Activated T-helper 1 cell treated with anti-CD3 and anti-CD28 coated beads, Interleukin-12 subunit alpha, Interleukin-12 subunit beta, Interleukin-2, Interleukin-4 antibody, amounts not matched to agents 30 ng/mL and 10 ng/mL and 1 ng/mL, durations not matched to agents 14 hours and 24 hours and 36 hours (primary cell): Measurements from ENCODE around the gene CYP8B1. TPM values are rescaled to one million over a fixed set of nuclear protein-coding genes. Genes with fewer than 3 reads are reported as not detected.

Source experiments
- DNase-seq: peaks from one replicate; pipeline ENCODE4 v3.0.0; 2021; ENCODE audit warnings: low spot score
- H3K27ac Mint-ChIP-seq: one replicate; pipeline ENCODE4 v1.8.0; 2021; ENCODE audit warnings: mild to moderate bottlenecking, mixed read lengths
- H3K27me3 Mint-ChIP-seq: one replicate; pipeline ENCODE4 v1.8.0; 2022; ENCODE audit warnings: mild to moderate bottlenecking, moderate library complexity, mixed read lengths; ENCODE audit not compliant: insufficient read depth
- H3K36me3 Mint-ChIP-seq: one replicate; pipeline ENCODE4 v1.8.0; 2021; ENCODE audit warnings: low read depth, mixed read lengths
- H3K4me1 Mint-ChIP-seq: one replicate; pipeline ENCODE4 v1.8.0; 2021; ENCODE audit warnings: low read depth, mixed read lengths
- H3K4me3 Mint-ChIP-seq: one replicate; pipeline ENCODE4 v1.8.0; 2021; ENCODE audit warnings: mild to moderate bottlenecking, moderate library complexity, mixed read lengths
- H3K9me3 Mint-ChIP-seq: one replicate; pipeline ENCODE4 v1.8.0; 2021; ENCODE audit warnings: mixed read lengths
- intact Hi-C: fragments of 100-400 bp; cut with micrococcal nuclease; formaldehyde crosslinking; loops from one replicate; pipeline ENCODE4 v1.15.1; 2024
- total RNA-seq: library from RNA; stranded (reverse); gene quantifications from 2 replicates; pipeline ENCODE4 v1.2.3, GENCODE V29; 2022

The CYP8B1 gene
- total RNA-seq, 1 donor from 2014 or later = not detected

DNA sequence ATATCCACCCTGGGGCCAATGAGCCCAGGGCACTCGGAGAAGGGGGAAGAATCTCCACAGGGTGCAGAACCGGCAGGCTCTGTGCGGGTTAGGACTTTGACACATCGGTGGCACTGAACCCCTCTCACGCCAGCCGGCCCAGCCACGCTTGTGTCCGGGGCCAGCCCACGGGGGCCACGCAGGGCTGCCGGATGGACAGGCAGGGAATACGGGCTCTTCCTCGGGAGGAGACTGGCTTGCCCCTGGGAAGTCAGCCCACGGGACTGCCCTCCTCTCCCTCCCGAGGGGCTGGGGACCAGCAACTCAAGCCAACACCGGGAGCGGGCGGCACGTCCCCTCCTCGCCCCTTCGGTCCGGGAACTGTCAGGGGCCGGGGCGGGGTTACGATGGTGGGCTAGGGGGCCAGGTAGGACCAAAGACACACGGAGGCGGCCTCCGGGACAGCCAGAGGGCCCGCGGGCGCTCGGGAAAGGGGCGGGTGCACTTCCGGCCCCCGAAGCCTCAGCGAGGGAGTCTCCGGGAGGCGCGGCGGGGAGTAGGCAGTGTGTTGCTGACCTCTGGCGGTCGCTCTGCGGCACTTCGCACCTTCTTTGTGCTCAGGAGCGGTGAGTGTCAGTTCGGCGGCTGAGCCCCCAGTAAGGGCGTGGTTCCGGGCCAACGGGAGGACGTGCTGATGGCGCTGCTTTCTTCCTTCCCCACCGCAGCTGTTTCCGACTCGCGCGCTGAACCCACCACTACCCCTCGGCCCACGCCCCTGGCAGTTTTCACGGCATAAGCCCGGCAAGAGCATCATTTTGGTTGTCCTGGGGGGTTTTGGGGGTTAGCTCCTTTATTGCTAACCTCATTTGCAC is 5.1 kb upstream of the CYP8B1 start:
- H3K27me3 Mint-ChIP-seq = peaks cover 2% of the 10 kb centered on the region

DNA sequence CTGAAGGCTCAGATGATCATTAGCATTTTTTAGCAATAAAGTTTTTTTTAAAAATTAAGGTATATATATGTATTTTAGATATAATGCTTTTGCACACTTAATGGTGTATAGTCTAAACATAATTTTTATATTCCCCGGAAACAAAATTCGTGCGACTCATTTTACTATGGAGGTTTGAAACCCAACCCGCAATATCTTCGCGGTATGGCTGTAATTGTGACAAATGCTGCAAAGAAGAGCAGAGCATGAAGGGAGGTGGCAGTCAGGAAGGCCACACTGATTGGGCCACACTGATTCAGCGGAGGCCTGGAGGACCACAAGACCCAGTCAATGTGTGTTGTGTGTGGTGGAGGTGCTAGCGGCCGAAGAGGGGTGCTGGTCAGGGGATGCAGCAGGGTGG is 4.5 kb upstream of the CYP8B1 start:
- H3K27ac Mint-ChIP-seq = peak overlapping the region; percentile 6
- H3K4me1 Mint-ChIP-seq = peaks cover 16% of the 10 kb centered on the region
- no peaks in the 10 kb centered on the region for H3K9me3 Mint-ChIP-seq
- intact Hi-C loops = loop anchor here (2.0 to 10.0 kb wide), 3 partner anchors 107 to 635 kb away; partner anchors contain the start of genes CCDC13 and SNRK
- no peak for DNase-seq
- peaks cover 2% of the 10 kb centered on the region for H3K27me3 Mint-ChIP-seq
- H3K4me3 Mint-ChIP-seq = peak overlapping the region; percentile 82
- no peaks in the 10 kb centered on the region for H3K36me3 Mint-ChIP-seq

More for the DNA sequence above, 5.1 kb upstream of the CYP8B1 start:
- intact Hi-C loops = loop anchor here (1.0 to 10.0 kb wide), 10 partner anchors 50 to 741 kb away; partner anchors contain the start of genes ANO10, CCDC13, HIGD1A and SNRK
- Mint-ChIP-seq H3K4me1 (peaks cover 16% of the 10 kb centered on the region), H3K36me3 (no peaks in the 10 kb centered on the region), H3K27ac (peak overlapping the region; percentile 59), H3K4me3 (peak overlapping the region; percentile 82), H3K9me3 (no peaks in the 10 kb centered on the region)
- peak; percentile 83 for DNase-seq

DNA sequence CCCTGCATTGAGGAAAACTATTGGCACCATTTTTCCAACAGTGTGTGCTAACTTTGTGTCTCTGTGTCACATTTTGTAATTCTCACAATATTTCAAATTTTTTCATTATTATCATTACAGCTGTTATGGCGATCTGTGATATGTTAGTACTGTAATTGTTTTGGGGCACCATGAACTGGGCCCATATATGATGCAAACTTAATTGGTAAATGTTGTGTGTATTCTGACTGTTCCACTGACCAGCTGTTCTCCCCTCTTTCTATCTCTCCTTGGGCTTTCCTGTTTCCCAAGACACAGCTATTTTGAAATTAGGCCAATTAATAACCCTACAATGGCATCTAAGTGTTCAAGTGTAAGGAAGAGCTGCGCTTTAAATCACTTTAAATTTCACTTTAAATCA is 2.2 kb upstream of the CYP8B1 start:
- no peak overlapping the region for H3K27ac Mint-ChIP-seq
- H3K36me3 Mint-ChIP-seq = no peaks in the 10 kb centered on the region
- H3K4me1 Mint-ChIP-seq = peaks cover 10% of the 10 kb centered on the region
- DNase-seq = no peak
- H3K4me3 Mint-ChIP-seq = no peak overlapping the region
- H3K27me3 Mint-ChIP-seq = peaks cover 2% of the 10 kb centered on the region
- intact Hi-C loops = no loop called here
- no peaks in the 10 kb centered on the region for H3K9me3 Mint-ChIP-seq

DNA sequence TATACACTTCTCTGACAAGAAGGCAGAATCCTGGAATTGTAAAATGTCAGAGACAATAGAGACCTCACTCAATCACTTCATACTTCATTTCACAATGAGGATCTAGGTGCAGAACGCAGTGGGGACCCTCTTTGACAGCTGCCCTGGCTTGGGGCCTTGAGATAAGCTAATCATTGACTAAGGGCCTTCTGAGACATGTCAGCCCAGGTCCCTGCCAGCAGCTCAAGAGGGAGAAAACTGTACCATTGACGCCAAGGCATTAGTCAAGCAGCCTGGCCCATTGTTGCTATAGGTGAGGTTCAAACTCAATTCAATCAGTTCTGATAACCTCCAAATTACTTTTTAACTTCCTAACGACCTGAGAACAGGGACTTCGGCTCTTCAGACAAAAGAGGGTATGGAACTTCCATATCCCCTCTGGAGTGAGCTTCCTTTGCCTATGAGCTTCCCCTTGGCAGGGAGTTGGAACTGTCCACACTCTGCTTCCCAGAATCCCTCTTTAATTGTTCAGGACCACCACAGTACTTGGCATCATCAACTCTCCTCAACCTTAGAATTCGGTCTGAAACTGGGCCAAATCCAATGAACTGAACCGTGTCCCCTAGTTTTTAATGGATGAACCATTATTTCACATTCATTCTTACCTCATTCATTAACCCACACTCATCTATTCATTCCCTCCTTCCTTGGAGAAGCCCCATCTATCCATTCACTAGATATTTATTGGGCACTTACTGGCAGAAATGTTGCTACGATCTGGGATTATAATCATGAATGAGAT is 1.5 kb upstream of the CYP8B1 start:
- no peaks in the 10 kb centered on the region for H3K9me3 Mint-ChIP-seq
- H3K36me3 Mint-ChIP-seq = no peaks in the 10 kb centered on the region
- peaks cover 10% of the 10 kb centered on the region for H3K4me1 Mint-ChIP-seq
- DNase-seq = no peak
- peaks cover 9% of the 10 kb centered on the region for H3K27me3 Mint-ChIP-seq
- no peak overlapping the region for H3K4me3 Mint-ChIP-seq
- H3K27ac Mint-ChIP-seq = no peak overlapping the region
- intact Hi-C loops = no loop called here

DNA sequence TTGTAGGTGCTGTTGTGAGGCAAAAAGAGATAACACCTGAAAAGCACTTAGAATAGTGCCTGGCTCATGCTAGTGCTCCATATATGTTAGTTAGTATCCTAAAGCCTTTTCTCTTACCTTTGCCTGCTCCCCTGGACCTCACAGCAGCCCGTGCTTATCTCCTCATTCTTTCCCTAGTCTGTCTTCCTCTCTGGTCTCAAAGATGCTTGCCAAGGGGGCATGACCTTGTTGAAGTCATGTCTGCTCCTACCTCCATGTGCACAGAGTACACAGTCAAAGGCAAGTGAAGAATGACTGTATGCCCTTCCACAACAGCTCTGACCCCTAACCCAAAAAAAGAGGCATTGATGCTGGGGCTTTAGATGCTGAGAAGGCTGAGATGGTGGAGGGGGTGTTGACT is 722 bp upstream of the CYP8B1 start:
- intact Hi-C loops = no loop called here
- H3K9me3 Mint-ChIP-seq = no peaks in the 10 kb centered on the region
- H3K4me1 Mint-ChIP-seq = peaks cover 5% of the 10 kb centered on the region
- no peaks in the 10 kb centered on the region for H3K36me3 Mint-ChIP-seq
- DNase-seq = no peak
- H3K27ac Mint-ChIP-seq = no peak overlapping the region
- H3K27me3 Mint-ChIP-seq = peaks cover 9% of the 10 kb centered on the region
- H3K4me3 Mint-ChIP-seq = no peak overlapping the region

DNA sequence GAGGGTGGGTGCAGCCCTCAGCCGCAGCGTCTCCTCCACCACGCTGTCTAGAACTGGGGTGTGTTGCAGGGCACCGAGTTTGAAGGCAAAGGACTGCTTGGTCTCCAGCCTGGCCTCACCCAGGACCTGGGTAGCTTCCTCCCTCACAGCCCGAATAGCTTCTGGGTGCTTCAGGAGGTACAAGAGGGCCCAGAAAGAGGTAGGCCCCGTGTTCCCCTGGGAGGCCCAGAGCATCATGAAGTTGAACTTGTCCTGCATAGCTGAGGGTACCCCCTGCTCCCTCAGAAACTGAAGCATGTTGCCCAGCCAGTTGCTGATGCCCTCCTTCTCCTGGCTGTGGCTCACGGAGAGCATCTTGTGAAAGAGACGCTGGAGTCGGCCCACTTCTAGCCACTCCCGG is 930 bp downstream of the CYP8B1 start:
- Mint-ChIP-seq H3K4me1 (no peaks in the 10 kb centered on the region), H3K4me3 (no peak overlapping the region), H3K27ac (no peak overlapping the region), H3K9me3 (no peaks in the 10 kb centered on the region), H3K36me3 (no peaks in the 10 kb centered on the region), H3K27me3 (peaks cover 9% of the 10 kb centered on the region)
- intact Hi-C loops = no loop called here
- no peak for DNase-seq

DNA sequence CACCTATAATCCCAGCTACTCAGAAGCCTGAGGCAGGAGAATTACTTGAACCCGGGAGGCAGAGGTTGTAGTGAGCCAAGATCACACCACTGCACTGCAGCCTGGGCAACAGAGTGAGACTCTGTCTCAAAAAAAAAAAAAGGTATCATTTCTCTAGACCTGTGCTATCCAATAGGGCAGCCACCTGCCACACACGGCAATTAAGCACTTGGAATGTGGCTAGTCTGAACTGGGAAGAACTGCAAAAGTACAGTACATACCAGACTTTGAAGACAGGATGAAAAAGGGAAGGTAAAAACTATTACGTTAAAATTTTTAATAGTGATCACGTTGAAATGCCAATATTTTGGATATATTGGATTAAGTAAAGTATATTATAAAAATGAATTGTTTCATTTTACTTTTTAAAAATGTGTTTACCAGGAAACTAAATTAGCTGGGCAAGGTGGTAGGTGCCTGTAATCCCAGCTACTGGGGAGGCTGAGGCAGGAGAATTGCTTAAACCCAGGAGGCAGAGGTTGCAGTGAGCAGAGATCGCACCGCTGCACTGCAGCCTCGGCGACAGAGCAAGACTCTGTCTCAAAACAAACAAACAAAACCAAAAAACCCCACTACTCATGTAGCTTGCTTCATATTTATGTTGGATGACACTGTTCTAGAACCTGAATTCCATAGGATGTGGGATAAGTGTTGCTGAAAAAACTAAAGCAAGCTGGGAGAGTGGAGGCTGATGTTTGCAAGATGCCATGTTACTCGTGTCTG is 2.3 kb downstream of the CYP8B1 start:
- no peak overlapping the region for H3K27ac Mint-ChIP-seq
- intact Hi-C loops = no loop called here
- H3K4me3 Mint-ChIP-seq = no peak overlapping the region
- no peaks in the 10 kb centered on the region for H3K9me3 Mint-ChIP-seq
- no peaks in the 10 kb centered on the region for H3K4me1 Mint-ChIP-seq
- H3K27me3 Mint-ChIP-seq = peaks cover 9% of the 10 kb centered on the region
- no peaks in the 10 kb centered on the region for H3K36me3 Mint-ChIP-seq
- no peak for DNase-seq

DNA sequence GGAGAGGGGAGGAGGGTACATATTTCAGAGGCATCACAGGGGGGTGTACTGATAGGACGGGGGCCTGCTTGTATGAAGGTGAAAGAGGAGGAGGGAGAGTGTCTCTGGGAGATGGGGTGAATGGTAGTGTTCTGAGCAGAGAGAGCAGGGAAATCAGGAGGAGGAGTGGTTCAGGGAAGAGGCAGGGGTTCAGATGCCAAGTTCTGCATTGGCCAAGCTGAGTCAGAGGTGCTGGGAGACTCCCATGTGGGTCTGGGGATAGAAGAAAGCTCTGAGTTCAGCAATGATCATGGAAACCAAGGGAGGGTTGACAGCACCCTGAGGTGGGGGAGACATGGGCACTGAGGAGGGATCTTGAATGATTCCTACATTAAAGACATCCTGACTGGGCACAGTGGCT is 3.0 kb downstream of the CYP8B1 start:
- Mint-ChIP-seq H3K4me1 (no peaks in the 10 kb centered on the region), H3K27ac (peak overlapping the region; percentile 4), H3K27me3 (peaks cover 7% of the 10 kb centered on the region), H3K4me3 (no peak overlapping the region), H3K36me3 (no peaks in the 10 kb centered on the region), H3K9me3 (no peaks in the 10 kb centered on the region)
- DNase-seq = no peak
- intact Hi-C loops = no loop called here

DNA sequence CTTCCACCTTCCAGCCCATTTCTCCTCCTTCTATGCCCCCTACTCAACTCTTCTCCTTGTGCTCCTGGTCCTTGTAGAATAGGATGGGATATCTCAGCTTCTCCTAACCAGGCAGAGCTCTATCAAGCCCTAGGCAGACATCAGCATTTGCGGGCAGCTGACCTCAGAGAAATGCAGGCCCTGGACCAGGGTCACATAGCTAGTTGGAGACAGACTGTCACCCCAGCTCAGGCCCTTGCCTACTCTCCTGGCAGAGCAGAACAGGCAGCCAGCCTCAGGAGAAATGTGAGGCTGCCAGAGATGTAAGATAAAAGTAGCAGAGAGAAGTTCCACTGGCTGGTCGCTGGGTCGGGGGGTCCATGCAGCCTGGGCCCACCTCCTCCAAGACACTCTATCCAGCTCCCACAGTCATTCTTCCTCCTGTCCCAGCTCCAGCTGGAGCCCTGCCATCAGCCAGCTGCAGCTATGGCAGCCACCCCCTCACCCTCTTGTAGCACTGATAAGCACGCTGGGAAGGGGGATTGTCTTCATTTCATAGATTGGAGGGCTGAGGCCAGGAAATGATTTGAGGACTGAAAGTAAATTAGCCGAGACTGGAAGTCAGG is 4.0 kb downstream of the CYP8B1 start:
- no peak overlapping the region for H3K4me3 Mint-ChIP-seq
- H3K27me3 Mint-ChIP-seq = peaks cover 7% of the 10 kb centered on the region
- H3K9me3 Mint-ChIP-seq = no peaks in the 10 kb centered on the region
- DNase-seq = no peak
- intact Hi-C loops = no loop called here
- no peak overlapping the region for H3K27ac Mint-ChIP-seq
- H3K36me3 Mint-ChIP-seq = no peaks in the 10 kb centered on the region
- H3K4me1 Mint-ChIP-seq = no peaks in the 10 kb centered on the region

DNA sequence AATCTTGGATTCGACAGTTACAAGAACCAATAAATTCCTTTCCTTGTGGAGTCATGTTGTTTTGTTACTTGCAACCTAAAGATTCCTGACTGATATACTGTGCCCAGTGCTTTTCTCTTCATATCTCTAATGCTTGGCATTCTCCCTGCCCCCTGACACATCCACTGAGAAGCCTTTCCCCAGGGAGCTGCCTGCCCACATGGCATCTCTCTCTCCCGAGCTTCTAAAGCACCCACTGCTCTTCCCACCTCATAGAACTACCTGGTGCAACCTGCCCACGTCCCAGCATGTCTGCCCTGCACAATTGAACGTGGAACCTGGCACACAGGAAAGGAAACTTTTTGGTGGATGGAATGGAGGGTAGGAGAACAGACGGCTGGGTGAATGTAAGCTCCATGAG is 6.8 kb downstream of the CYP8B1 start:
- peaks cover 7% of the 10 kb centered on the region for H3K27me3 Mint-ChIP-seq
- H3K27ac Mint-ChIP-seq = no peak overlapping the region
- H3K4me1 Mint-ChIP-seq = no peaks in the 10 kb centered on the region
- no peaks in the 10 kb centered on the region for H3K36me3 Mint-ChIP-seq
- no peaks in the 10 kb centered on the region for H3K9me3 Mint-ChIP-seq
- intact Hi-C loops = no loop called here
- no peak overlapping the region for H3K4me3 Mint-ChIP-seq
- no peak for DNase-seq

DNA sequence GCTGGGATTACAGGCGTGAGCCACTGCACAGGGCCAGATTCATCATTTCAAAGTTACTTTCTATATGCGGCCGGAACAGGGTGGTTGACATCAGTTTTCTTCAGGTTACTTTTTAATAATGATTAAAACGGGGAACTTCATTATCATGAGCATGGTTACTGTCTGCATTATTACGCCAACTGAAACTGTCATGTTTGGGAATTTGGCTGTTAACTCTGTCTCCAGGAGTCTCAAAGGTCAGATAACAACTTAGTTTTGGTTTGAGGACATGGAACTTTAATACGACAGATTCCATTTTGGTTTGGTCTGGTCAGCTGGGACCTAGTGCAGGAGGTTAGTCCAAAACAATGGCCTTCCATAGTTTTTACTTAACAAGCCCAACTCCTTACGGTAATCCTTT is 8.5 kb downstream of the CYP8B1 start:
- no peaks in the 10 kb centered on the region for H3K36me3 Mint-ChIP-seq
- H3K27ac Mint-ChIP-seq = no peak overlapping the region
- H3K4me1 Mint-ChIP-seq = no peaks in the 10 kb centered on the region
- intact Hi-C loops = no loop called here
- no peaks in the 10 kb centered on the region for H3K9me3 Mint-ChIP-seq
- H3K4me3 Mint-ChIP-seq = no peak overlapping the region
- no peak for DNase-seq
- peaks cover 4% of the 10 kb centered on the region for H3K27me3 Mint-ChIP-seq

DNA sequence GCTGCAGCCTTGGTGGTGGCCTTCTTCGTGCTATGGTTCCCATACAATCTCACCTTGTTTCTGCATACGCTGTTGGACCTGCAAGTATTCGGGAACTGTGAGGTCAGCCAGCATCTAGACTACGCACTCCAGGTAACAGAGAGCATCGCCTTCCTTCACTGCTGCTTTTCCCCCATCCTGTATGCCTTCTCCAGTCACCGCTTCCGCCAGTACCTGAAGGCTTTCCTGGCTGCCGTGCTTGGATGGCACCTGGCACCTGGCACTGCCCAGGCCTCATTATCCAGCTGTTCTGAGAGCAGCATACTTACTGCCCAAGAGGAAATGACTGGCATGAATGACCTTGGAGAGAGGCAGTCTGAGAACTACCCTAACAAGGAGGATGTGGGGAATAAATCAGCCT is 10.4 kb downstream of the CYP8B1 start:
- Mint-ChIP-seq H3K27ac (no peak overlapping the region), H3K9me3 (no peaks in the 10 kb centered on the region), H3K27me3 (peaks cover 6% of the 10 kb centered on the region), H3K36me3 (no peaks in the 10 kb centered on the region), H3K4me1 (no peaks in the 10 kb centered on the region), H3K4me3 (no peak overlapping the region)
- DNase-seq = no peak
- intact Hi-C loops = no loop called here
